ENCODE results near the gene CCDC178. TPM values are rescaled to one million over a fixed set of nuclear protein-coding genes. Genes with fewer than 3 reads are reported as not detected.

Gene CCDC178
- polyA plus RNA-seq, 2 of the 4 experiments (the other 2 are of a cell fraction): 0.06 TPM; not detected in 1

DNA sequence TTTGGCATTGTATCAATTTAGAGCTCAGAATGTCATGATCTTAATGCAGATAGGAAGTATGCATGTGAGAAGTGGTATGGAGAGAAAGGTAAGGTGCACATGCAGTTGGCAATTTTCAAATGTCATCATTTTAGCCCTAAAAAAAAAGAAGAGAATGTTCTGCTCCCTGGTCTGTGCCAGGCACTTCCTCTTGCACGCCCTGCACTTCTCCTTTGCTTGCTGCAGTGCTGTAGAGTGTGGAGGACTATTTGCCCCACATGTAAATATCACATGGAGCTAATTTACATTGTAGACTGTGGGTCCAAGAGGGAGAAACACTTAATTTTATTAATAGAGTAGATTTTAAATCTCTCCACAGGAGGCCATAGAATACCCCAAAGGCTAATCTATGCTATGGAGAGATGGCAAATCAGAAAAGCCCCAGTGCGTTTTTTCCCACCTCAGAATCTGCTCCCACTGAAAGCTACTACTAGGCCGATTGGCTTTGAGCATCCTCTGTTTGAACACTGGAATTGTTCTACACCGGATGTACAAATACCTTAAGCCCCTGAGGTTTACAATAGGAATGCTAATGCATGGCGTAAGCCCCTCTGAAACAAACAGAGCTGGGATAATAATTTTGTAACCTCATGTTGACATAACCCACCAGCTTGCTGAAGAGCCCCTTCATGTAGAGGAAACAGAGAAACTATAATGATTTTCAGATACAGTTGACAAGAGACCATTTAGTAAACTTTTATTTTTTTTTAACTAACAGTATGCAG is 530.5 kb downstream of the CCDC178 start:
- POLR2A ChIA-PET: no interaction called here
- no peak for FAIRE-seq
- CTCF ChIA-PET: interaction anchor here (1.1 kb wide), 1 partner anchor 11 kb away, joined by 3 read pairs; no protein-coding TSS in a partner anchor

DNA sequence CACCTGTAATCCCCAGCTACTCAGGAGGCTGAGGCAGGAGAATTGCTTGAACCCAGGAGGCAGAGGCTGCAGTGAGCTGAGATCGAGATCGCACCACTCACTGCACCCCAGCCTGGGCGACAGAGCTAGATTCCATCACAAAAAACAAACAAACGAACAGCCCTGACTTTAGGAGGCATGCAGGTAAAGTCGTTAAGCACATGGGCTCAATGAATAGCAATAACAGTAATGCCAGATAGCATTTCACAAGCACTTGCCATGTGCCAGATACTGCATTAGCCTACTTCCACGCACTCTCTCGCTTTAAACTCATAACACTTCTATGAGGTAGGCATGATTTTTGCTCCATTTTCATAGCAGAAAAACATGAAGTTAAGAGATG is 532.1 kb downstream of the CCDC178 start:
- H3K4me1 ChIP-seq: no peaks in the 10 kb centered on the region
- no peak overlapping the region for H3K27ac ChIP-seq
- CTCF ChIA-PET: no interaction called here
- DNase-seq (ENCODE audit: low read depth in 1 of 2, low spot score in 1 of 2): no peak
- no peak for TF ChIP-seq SMC3 (IDR thresholded peaks at IDR 0.05)
- TF ChIP-seq KDM5A (IDR thresholded peaks at IDR 0.05): no peak
- TF ChIP-seq PHF8 (IDR thresholded peaks at IDR 0.05; ENCODE audit: borderline replicate concordance, low read depth): no peak
- TF ChIP-seq NFE2L2 (conservative IDR thresholded peaks at IDR 0.05; ENCODE audit: low read length): no peak
- TF ChIP-seq BHLHE40 (IDR thresholded peaks at IDR 0.05; ENCODE audit: low read depth, low read length): no peak
- 56% methylated on average over 7 of the region's 7 CpGs for WGBS (ENCODE audit: missing lambda C conversion rate)
- no peak overlapping the region for H3K4me3 ChIP-seq
- POLR2A ChIA-PET: no interaction called here
- no peaks in the 10 kb centered on the region for H3K9me3 ChIP-seq
- ATAC-seq: no peak
- no peak for FAIRE-seq
- no peak overlapping the region for H3K4me2 ChIP-seq

More for the DNA sequence above, 530.5 kb downstream of the CCDC178 start:
- Histone ChIP-seq H3K27ac (no peak overlapping the region), H3K4me2 (no peak overlapping the region), H3K4me3 (no peak overlapping the region), H3K4me1 (no peaks in the 10 kb centered on the region), H3K9me3 (no peaks in the 10 kb centered on the region)
- TF ChIP-seq RCOR1 (IDR thresholded peaks at IDR 0.05; ENCODE audit: low read depth, low read length): no peak
- TF ChIP-seq CBX2 (IDR thresholded peaks at IDR 0.05; ENCODE audit: borderline replicate concordance, low read depth): no peak
- no peak for TF ChIP-seq HOXB13 (CRISPR knock-in tag; IDR thresholded peaks at IDR 0.05; ENCODE audit: low read depth)
- TF ChIP-seq, protein P1, sequence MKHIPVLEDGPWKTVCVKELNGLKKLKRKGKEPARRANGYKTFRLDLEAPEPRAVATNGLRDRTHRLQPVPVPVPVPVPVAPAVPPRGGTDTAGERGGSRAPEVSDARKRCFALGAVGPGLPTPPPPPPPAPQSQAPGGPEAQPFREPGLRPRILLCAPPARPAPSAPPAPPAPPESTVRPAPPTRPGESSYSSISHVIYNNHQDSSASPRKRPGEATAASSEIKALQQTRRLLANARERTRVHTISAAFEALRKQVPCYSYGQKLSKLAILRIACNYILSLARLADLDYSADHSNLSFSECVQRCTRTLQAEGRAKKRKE (CRISPR knock-in tag; IDR thresholded peaks at IDR 0.05; ENCODE audit: low read depth): no peak
- no peak for TF ChIP-seq EHF (CRISPR knock-in tag; IDR thresholded peaks at IDR 0.05)
- TF ChIP-seq RARB (CRISPR knock-in tag; IDR thresholded peaks at IDR 0.05): no peak
- TF ChIP-seq, protein P2, sequence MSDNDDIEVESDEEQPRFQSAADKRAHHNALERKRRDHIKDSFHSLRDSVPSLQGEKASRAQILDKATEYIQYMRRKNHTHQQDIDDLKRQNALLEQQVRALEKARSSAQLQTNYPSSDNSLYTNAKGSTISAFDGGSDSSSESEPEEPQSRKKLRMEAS (IDR thresholded peaks at IDR 0.05): no peak
- TF ChIP-seq, protein P3, sequence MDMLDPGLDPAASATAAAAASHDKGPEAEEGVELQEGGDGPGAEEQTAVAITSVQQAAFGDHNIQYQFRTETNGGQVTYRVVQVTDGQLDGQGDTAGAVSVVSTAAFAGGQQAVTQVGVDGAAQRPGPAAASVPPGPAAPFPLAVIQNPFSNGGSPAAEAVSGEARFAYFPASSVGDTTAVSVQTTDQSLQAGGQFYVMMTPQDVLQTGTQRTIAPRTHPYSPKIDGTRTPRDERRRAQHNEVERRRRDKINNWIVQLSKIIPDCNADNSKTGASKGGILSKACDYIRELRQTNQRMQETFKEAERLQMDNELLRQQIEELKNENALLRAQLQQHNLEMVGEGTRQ (IDR thresholded peaks at IDR 0.05): no peak
- ATAC-seq (no peak), DNase-seq (ENCODE audit: low read depth in 1 of 2, low spot score in 1 of 2) (no peak)
- WGBS (ENCODE audit: missing lambda C conversion rate): 34% methylated on average over 5 of the region's 5 CpGs

DNA sequence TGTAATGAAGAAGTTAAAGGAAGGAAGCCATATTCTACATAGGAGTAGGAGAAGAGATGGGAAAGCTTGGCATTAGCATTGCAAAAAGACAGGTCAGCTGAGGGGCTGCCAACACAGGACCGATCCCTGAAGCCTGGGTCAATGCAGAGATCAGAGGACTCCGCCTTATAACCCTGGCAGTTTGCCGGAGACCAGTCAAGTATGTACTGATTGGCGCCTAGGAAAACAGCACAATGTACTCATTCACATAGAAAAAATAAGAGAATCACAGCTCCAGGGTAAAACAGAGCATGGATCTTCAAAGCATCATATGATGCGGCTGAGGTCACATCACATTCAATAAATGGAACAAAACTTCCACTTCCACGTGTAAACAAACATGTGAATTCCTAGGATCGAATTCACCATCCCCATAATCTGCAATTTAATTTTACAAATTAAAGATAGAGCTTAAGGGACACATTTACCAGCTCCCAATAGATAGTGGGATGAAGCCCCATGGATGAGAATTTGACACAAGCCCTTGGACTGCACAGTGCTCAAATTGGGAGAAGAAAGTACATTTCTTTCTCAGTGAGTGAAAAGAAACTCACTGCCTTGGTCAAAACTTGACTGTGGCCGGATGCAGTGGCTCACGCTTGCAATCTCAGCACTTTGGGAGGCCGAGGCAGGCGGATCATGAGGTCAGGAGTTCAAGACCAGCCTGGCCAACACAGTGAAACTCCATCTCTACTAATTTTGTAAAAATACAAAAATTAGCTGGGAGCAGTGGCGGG is 532.7 kb downstream of the CCDC178 start:
- no peaks in the 10 kb centered on the region for H3K4me1 ChIP-seq
- no peak for ATAC-seq
- 39% methylated on average over 12 of the region's 12 CpGs for WGBS (ENCODE audit: missing lambda C conversion rate)
- H3K4me3 ChIP-seq: no peak overlapping the region
- no peaks in the 10 kb centered on the region for H3K9me3 ChIP-seq
- no peak for FAIRE-seq
- ChIA-PET POLR2A (no interaction called here), CTCF (interaction anchor here (0.6 kb wide), 1 partner anchor 68 kb away, joined by 4 read pairs; no protein-coding TSS in a partner anchor)
- H3K27ac ChIP-seq: no peak overlapping the region
- DNase-seq (ENCODE audit: low read depth in 1 of 2, low spot score in 1 of 2): no peak
- H3K4me2 ChIP-seq: no peak overlapping the region
- no peak for TF ChIP-seq RFX5 (IDR thresholded peaks at IDR 0.05)
- no peak for TF ChIP-seq FOSB (CRISPR knock-in tag; IDR thresholded peaks at IDR 0.05)
- TF ChIP-seq CEBPB (IDR thresholded peaks at IDR 0.05): no peak
- TF ChIP-seq GATA3 (IDR thresholded peaks at IDR 0.05; ENCODE audit: borderline replicate concordance): no peak
- TF ChIP-seq CBX8 (IDR thresholded peaks at IDR 0.05): no peak
- TF ChIP-seq NR3C1 (IDR thresholded peaks at IDR 0.05): no peak
- no peak for TF ChIP-seq NPAS2 (CRISPR knock-in tag; IDR thresholded peaks at IDR 0.05; ENCODE audit: borderline replicate concordance)
- TF ChIP-seq, protein P4, sequence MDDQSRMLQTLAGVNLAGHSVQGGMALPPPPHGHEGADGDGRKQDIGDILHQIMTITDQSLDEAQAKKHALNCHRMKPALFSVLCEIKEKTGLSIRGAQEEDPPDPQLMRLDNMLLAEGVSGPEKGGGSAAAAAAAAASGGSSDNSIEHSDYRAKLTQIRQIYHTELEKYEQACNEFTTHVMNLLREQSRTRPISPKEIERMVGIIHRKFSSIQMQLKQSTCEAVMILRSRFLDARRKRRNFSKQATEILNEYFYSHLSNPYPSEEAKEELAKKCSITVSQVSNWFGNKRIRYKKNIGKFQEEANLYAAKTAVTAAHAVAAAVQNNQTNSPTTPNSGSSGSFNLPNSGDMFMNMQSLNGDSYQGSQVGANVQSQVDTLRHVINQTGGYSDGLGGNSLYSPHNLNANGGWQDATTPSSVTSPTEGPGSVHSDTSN (IDR thresholded peaks at IDR 0.05): no peak
- TF ChIP-seq RNF2 (IDR thresholded peaks at IDR 0.05; ENCODE audit: borderline replicate concordance, low read depth): no peak
- TF ChIP-seq HDAC2 (IDR thresholded peaks at IDR 0.05): no peak
- TF ChIP-seq, protein P5, sequence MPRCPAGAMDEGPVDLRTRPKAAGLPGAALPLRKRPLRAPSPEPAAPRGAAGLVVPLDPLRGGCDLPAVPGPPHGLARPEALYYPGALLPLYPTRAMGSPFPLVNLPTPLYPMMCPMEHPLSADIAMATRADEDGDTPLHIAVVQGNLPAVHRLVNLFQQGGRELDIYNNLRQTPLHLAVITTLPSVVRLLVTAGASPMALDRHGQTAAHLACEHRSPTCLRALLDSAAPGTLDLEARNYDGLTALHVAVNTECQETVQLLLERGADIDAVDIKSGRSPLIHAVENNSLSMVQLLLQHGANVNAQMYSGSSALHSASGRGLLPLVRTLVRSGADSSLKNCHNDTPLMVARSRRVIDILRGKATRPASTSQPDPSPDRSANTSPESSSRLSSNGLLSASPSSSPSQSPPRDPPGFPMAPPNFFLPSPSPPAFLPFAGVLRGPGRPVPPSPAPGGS (IDR thresholded peaks at IDR 0.05): no peak
- TF ChIP-seq PHF8 (IDR thresholded peaks at IDR 0.05; ENCODE audit: borderline replicate concordance, low read depth): no peak
- TF ChIP-seq HOXB5 (CRISPR knock-in tag; IDR thresholded peaks at IDR 0.05): no peak
- TF ChIP-seq, protein P6, sequence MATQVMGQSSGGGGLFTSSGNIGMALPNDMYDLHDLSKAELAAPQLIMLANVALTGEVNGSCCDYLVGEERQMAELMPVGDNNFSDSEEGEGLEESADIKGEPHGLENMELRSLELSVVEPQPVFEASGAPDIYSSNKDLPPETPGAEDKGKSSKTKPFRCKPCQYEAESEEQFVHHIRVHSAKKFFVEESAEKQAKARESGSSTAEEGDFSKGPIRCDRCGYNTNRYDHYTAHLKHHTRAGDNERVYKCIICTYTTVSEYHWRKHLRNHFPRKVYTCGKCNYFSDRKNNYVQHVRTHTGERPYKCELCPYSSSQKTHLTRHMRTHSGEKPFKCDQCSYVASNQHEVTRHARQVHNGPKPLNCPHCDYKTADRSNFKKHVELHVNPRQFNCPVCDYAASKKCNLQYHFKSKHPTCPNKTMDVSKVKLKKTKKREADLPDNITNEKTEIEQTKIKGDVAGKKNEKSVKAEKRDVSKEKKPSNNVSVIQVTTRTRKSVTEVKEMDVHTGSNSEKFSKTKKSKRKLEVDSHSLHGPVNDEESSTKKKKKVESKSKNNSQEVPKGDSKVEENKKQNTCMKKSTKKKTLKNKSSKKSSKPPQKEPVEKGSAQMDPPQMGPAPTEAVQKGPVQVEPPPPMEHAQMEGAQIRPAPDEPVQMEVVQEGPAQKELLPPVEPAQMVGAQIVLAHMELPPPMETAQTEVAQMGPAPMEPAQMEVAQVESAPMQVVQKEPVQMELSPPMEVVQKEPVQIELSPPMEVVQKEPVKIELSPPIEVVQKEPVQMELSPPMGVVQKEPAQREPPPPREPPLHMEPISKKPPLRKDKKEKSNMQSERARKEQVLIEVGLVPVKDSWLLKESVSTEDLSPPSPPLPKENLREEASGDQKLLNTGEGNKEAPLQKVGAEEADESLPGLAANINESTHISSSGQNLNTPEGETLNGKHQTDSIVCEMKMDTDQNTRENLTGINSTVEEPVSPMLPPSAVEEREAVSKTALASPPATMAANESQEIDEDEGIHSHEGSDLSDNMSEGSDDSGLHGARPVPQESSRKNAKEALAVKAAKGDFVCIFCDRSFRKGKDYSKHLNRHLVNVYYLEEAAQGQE (IDR thresholded peaks at IDR 0.05): no peak
